ENCODE measurements around the gene PGPEP1. TPM values are rescaled to one million over a fixed set of nuclear protein-coding genes. Genes with fewer than 3 reads are reported as not detected.
"Not testable (repeated sequence)": the region's sequence is repeated elsewhere in the genome, so short reads cannot be mapped to it uniquely, and the experiment has no call there.

Gene PGPEP1
- total RNA-seq, 1 donor from 2014 or later, result 40.8 TPM

- DNase-seq (peak; percentile 88), ATAC-seq (peak; percentile 84)
- peak overlapping the region; percentile 76 for H3K27ac ChIP-seq
- H3K9me3 ChIP-seq, result no peaks in the 10 kb centered on the region
- peaks cover 40% of the 10 kb centered on the region for H3K4me1 ChIP-seq
- no peak overlapping the region for H3K4me3 ChIP-seq
- TF ChIP-seq CTCF (IDR thresholded peaks at IDR 0.05), result no peak
- H3K27me3 ChIP-seq, result no peaks in the 10 kb centered on the region
- H3K36me3 ChIP-seq, result no peaks in the 10 kb centered on the region
- intact Hi-C loops (cut with DNase I), result no loop called here
Measured at GRCh38 chr19:18379803-18380747, 39.7 kb downstream of the PGPEP1 start.

- intact Hi-C loops (cut with DNase I), result no loop called here
- peaks cover 33% of the 10 kb centered on the region for H3K4me1 ChIP-seq
- no peaks in the 10 kb centered on the region for H3K36me3 ChIP-seq
- H3K27me3 ChIP-seq, result no peaks in the 10 kb centered on the region
- no peak for DNase-seq
- TF ChIP-seq CTCF (IDR thresholded peaks at IDR 0.05), result no peak
- no peaks in the 10 kb centered on the region for H3K9me3 ChIP-seq
- H3K27ac ChIP-seq, result peak overlapping the region; percentile 76
- H3K4me3 ChIP-seq, result no peak overlapping the region
- ATAC-seq, result no peak
Measured at GRCh38 chr19:18380843-18381242, 40.4 kb downstream of the PGPEP1 start.

GRCh38 chr19:18383622-18384021 lies 43.2 kb downstream of the PGPEP1 start:
- DNase-seq; H3K27me3 ChIP-seq; ATAC-seq; H3K36me3 ChIP-seq; H3K4me3 ChIP-seq; H3K27ac ChIP-seq; intact Hi-C loops (cut with DNase I); H3K9me3 ChIP-seq: not testable (repeated sequence)
- H3K4me1 ChIP-seq, result peaks cover 33% of the 10 kb centered on the region

GRCh38 chr19:18384775-18385174 lies 44.4 kb downstream of the PGPEP1 start:
- DNase-seq (no peak), ATAC-seq (no peak)
- peaks cover 29% of the 10 kb centered on the region for H3K4me1 ChIP-seq
- peaks cover 8% of the 10 kb centered on the region for H3K36me3 ChIP-seq
- no peak for TF ChIP-seq CTCF (IDR thresholded peaks at IDR 0.05)
- intact Hi-C loops (cut with DNase I), result no loop called here
- no peaks in the 10 kb centered on the region for H3K27me3 ChIP-seq
- H3K4me3 ChIP-seq, result no peak overlapping the region
- H3K9me3 ChIP-seq, result no peaks in the 10 kb centered on the region
- no peak overlapping the region for H3K27ac ChIP-seq

GRCh38 chr19:18385359-18385674 lies 44.9 kb downstream of the PGPEP1 start:
- intact Hi-C loops (cut with DNase I), result no loop called here
- ATAC-seq (no peak), DNase-seq (no peak)
- Histone ChIP-seq H3K9me3 (no peaks in the 10 kb centered on the region), H3K27ac (no peak overlapping the region), H3K27me3 (no peaks in the 10 kb centered on the region), H3K4me3 (peak overlapping the region; percentile 56), H3K4me1 (peaks cover 26% of the 10 kb centered on the region), H3K36me3 (peaks cover 11% of the 10 kb centered on the region)
- TF ChIP-seq CTCF (IDR thresholded peaks at IDR 0.05), result no peak

GRCh38 chr19:18385675-18386542 lies 45.5 kb downstream of the PGPEP1 start, which contains the start of gene GDF15:
Gene GDF15, plus strand, starts transcription at chr19:18386158. Its CDS starts 32 bp downstream, at chr19:18386190.
- intact Hi-C loops (cut with DNase I), result no loop called here
- peak; percentile 63 for TF ChIP-seq CTCF (IDR thresholded peaks at IDR 0.05)
- Histone ChIP-seq H3K36me3 (peaks cover 11% of the 10 kb centered on the region), H3K27me3 (no peaks in the 10 kb centered on the region), H3K4me1 (peaks cover 20% of the 10 kb centered on the region), H3K9me3 (no peaks in the 10 kb centered on the region), H3K27ac (peak within 1 kb of the TSS; percentile 68), H3K4me3 (peak within 1 kb of the TSS; percentile 56)
- DNase-seq, result peak; percentile 94
- ATAC-seq, result peak; percentile 82
